ENCODE results near the gene ZDHHC19. TPM values are rescaled to one million over a fixed set of nuclear protein-coding genes. Genes with fewer than 3 reads are reported as not detected.
"Not testable (repeated sequence)": the region's sequence is repeated elsewhere in the genome, so short reads cannot be mapped to it uniquely, and the experiment has no call there.

Gene ZDHHC19
- total RNA-seq, 4 donors from 2014 or later: not detected

DNA sequence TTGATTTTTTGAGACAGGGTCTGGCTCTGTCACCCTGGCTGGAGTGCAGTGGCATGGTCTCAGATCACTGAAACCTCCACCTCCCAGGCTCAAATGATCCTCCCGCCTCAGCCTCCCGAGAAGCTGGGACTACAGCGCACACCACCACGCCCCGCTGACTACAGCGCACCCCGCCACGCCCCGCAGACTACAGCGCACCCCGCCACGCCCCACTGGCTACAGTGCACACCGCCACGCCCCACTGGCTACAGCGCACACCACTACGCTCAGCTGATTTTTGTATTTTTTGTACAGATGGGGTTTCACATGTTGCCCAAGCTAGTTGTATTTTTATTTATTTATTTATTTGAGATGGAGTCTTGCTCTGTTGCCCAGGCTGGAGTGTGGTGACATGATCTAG lies 40.7 kb upstream of the ZDHHC19 start:
- H3K27me3 ChIP-seq: no peaks in the 10 kb centered on the region
- 93 to 97% methylated on average over 16 of the region's 16 CpGs for whole genome bisulfite sequencing, 2 donors
- H3K9me3 ChIP-seq: no peaks in the 10 kb centered on the region
- intact Hi-C loops (cut with DNase I): loop anchor here (10.0 kb wide), 2 partner anchors 63 to 273 kb away; partner anchors contain the start of gene DYNLT2B
- H3K4me3 ChIP-seq (replicated peaks in 1 of 3): no peak overlapping the region
- H3K36me3 ChIP-seq: peaks cover 11 to 20% of the 10 kb centered on the region in 2 donors
- DNase-seq: no peak
- no peak overlapping the region for H3K27ac ChIP-seq
- H3K4me1 ChIP-seq: no peaks in the 10 kb centered on the region
- TF ChIP-seq POLR2A (IDR thresholded peaks at IDR 0.05): no peak
- TF ChIP-seq, protein P1, sequence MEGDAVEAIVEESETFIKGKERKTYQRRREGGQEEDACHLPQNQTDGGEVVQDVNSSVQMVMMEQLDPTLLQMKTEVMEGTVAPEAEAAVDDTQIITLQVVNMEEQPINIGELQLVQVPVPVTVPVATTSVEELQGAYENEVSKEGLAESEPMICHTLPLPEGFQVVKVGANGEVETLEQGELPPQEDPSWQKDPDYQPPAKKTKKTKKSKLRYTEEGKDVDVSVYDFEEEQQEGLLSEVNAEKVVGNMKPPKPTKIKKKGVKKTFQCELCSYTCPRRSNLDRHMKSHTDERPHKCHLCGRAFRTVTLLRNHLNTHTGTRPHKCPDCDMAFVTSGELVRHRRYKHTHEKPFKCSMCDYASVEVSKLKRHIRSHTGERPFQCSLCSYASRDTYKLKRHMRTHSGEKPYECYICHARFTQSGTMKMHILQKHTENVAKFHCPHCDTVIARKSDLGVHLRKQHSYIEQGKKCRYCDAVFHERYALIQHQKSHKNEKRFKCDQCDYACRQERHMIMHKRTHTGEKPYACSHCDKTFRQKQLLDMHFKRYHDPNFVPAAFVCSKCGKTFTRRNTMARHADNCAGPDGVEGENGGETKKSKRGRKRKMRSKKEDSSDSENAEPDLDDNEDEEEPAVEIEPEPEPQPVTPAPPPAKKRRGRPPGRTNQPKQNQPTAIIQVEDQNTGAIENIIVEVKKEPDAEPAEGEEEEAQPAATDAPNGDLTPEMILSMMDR (IDR thresholded peaks at IDR 0.05): no peak

DNA sequence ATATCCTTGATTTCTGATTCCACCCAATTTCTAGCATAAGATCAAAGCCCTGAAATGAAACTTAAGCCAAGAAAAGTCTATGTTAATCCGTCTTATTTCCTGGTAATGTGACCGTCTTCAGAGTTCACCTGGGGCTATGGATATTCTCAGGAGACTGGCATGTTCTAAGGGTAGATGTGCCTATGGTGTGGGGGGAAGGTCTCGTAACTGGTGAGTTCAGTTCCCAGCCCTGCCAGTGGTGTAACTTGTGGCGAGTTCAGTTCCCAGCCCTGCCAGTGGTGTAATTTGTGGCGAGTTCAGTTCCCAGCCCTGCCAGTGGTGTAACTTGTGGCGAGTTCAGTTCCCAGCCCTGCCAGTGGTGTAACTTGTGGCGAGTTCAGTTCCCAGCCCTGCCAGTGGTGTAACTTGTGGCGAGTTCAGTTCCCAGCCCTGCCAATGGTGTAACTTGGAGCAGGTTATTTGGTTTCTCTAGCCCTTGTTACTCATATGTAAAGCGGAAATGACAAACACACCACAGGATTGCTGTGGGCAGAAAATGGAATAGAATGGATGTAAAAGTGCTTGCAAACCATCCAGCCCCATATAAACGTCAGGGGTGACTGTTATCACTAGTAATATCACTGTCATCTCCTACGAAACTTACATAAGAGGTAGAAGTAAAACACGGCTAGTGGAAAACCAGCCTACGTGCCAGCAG lies 35.6 kb upstream of the ZDHHC19 start:
- TF ChIP-seq POLR2A (IDR thresholded peaks at IDR 0.05): no peak
- TF ChIP-seq, protein P1 (IDR thresholded peaks at IDR 0.05): no peak
- Histone ChIP-seq H3K27me3 (no peaks in the 10 kb centered on the region), H3K27ac (peak overlapping the region in 1 of 3 donors; percentile 40), H3K4me1 (peaks cover 3 to 10% of the 10 kb centered on the region in 2 donors), H3K4me3 (replicated peaks in 1 of 3) (no peak overlapping the region), H3K9me3 (no peaks in the 10 kb centered on the region), H3K36me3 (peaks cover 17 to 21% of the 10 kb centered on the region in 2 donors)
- no peak for DNase-seq
- intact Hi-C loops (cut with DNase I): no loop called here
- 90 to 98% methylated on average over 13 of the region's 13 CpGs for WGBS, 2 donors

DNA sequence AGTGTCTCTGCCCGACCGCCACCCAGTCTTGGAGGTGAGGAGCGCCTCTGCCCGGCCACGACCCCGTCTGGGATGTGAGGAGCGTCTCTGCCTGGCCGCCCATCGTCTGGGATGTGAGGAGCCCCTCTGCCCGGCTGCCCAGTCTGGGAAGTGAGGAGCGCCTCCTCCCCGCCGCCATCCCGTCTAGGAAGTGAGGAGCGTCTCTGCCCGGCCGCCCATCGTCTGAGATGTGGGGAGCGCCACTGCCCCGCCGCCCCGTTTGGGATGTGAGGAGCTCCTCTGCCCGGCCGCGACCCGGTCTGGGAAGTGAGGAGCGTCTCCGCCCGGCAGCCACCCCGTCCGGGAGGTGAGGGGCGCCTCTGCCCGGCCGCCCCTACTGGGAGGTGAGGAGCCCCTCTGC lies 33.0 kb upstream of the ZDHHC19 start:
- H3K4me3 ChIP-seq (replicated peaks in 1 of 3); H3K9me3 ChIP-seq; intact Hi-C loops (cut with DNase I); H3K27me3 ChIP-seq; H3K27ac ChIP-seq; DNase-seq: not testable (repeated sequence)
- WGBS, 2 donors: 91 to 100% methylated on average over 5 to 14 of the region's 34 CpGs
- peaks cover 3 to 10% of the 10 kb centered on the region in 2 donors for H3K4me1 ChIP-seq
- peaks cover 32 to 34% of the 10 kb centered on the region in 2 donors for H3K36me3 ChIP-seq

DNA sequence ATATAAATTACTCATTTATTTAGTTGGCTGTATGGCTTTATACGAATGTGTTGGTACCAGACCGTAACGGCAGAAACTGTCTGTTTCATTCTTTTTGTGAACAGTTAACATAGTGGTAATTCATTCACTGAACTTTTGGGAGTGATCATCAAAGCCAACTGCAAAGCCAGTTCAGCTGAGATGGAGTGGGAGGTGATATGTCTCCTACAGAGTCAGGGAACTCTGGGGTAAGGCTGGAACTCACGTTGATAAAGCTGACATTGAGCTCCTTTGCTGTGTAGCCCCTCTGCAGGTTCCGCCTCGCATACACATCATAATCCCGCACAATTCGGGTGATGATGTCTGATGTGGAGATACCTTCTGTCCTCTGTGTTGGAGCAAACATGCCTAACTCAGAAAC lies 30.5 kb upstream of the ZDHHC19 start:
- WGBS, 2 donors: 85 to 91% methylated on average over 8 of the region's 8 CpGs
- intact Hi-C loops (cut with DNase I): no loop called here
- H3K36me3 ChIP-seq: peaks cover 34 to 39% of the 10 kb centered on the region in 2 donors

DNA sequence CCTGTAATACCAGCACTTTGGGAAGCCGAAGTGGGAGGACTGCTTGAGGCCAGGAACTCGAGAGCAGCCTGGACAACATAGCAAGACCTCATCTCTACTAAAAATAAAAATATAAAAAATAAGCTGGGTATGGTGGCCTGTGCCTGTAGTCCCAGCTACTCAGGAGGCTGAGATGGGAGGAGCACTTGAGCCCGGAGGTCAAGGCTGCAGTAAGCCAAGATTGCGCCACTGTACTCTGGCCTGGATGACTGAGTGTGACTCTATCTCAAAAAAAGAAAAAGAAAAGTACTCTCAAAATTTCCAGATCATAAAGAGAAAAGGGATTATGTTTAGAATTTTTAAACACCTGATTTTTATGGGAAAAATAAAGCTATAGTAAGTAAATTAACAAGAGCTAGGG lies 29.2 kb upstream of the ZDHHC19 start:
- DNase-seq: no peak
- H3K4me3 ChIP-seq (replicated peaks in 1 of 3): no peak overlapping the region
- intact Hi-C loops (cut with DNase I): no loop called here
- no peaks in the 10 kb centered on the region for H3K9me3 ChIP-seq
- peaks cover 34 to 39% of the 10 kb centered on the region in 2 donors for H3K36me3 ChIP-seq
- TF ChIP-seq POLR2A (IDR thresholded peaks at IDR 0.05): no peak
- TF ChIP-seq, protein P1 (IDR thresholded peaks at IDR 0.05): no peak
- no peaks in the 10 kb centered on the region for H3K27me3 ChIP-seq
- 94 to 97% methylated on average over 4 of the region's 4 CpGs for WGBS, 2 donors
- peaks cover 3 to 4% of the 10 kb centered on the region in 2 donors for H3K4me1 ChIP-seq
- no peak overlapping the region for H3K27ac ChIP-seq

More for the DNA sequence above, 30.5 kb upstream of the ZDHHC19 start:
- Histone ChIP-seq H3K27me3 (no peaks in the 10 kb centered on the region), H3K4me3 (replicated peaks in 1 of 3) (no peak overlapping the region), H3K27ac (no peak overlapping the region), H3K4me1 (peaks cover 3 to 10% of the 10 kb centered on the region in 2 donors), H3K9me3 (no peaks in the 10 kb centered on the region)
- TF ChIP-seq, protein P1 (IDR thresholded peaks at IDR 0.05): no peak
- no peak for TF ChIP-seq POLR2A (IDR thresholded peaks at IDR 0.05)
- no peak for DNase-seq

Measured in thyroid gland (tissue), 4 donors.